ENCODE data around the gene TTC13.

GRCh38 chr1:230861970-230862595 is 116.6 kb downstream of the TTC13 start:
- TF ChIP-seq POLR2AphosphoS5 (IDR thresholded peaks at IDR 0.05) (peak in 1 of 4 donors; percentile 24), CTCF (IDR thresholded peaks at IDR 0.05) (no peak), EP300 (IDR thresholded peaks at IDR 0.05) (no peak)

All from sigmoid colon (tissue), 4 donors.